Panc1 (cell line): ENCODE data around the gene FAM162A.

Experiments
- CTCF ChIP-seq: fragments of 450-650 bp; IDR thresholded peaks from 2 replicates; pipeline ENCODE4 v1.5.1; 2017; ENCODE audit warnings: mild to moderate bottlenecking
- POLR2AphosphoS5 ChIP-seq: IDR thresholded peaks from 2 replicates; pipeline ENCODE4 v1.6.1; 2012; ENCODE audit warnings: mild to moderate bottlenecking, low read depth, low read length, moderate library complexity
- REST ChIP-seq, 2 experiments: IDR thresholded peaks; 2 replicates each; pipeline ENCODE4 v1.6.1; 2011 to 2012; ENCODE audit warnings: low read depth in 2 of 2, control low read depth in 1 of 2, low read length in 1 of 2, mild to moderate bottlenecking in 1 of 2, moderate library complexity in 1 of 2; ENCODE audit not compliant: insufficient read depth in 1 of 2
- TCF7L2 ChIP-seq: IDR thresholded peaks from 2 replicates; pipeline ENCODE4 v1.6.1; 2011; ENCODE audit warnings: mild to moderate bottlenecking, low read depth, low read length, inconsistent platforms

GRCh38 chr3:122415104-122415744 is 31.2 kb downstream of the FAM162A start:
- no peak for TF ChIP-seq CTCF
- TF ChIP-seq TCF7L2 = no peak
- no peak for TF ChIP-seq REST (IDR thresholded peaks at IDR 0.05; ENCODE audit: insufficient read depth in 1 of 2, low read depth in 2 of 2, low read length in 1 of 2)
- TF ChIP-seq POLR2AphosphoS5 = no peak
